GM12891 (cell line): ENCODE results near the gene CHD9.

Experiments used
- PAX5 ChIP-seq: IDR thresholded peaks from 2 replicates; pipeline ENCODE4 v1.6.1; 2011; ENCODE audit warnings: low read length, moderate library complexity, mild to moderate bottlenecking; ENCODE audit not compliant: insufficient read depth, severe bottlenecking
- POLR2A ChIP-seq: IDR thresholded peaks from 2 replicates; pipeline ENCODE4 v1.6.1; 2011; ENCODE audit warnings: low read depth, low read length, control low read depth
- POLR2AphosphoS5 ChIP-seq: IDR thresholded peaks from 2 replicates; pipeline ENCODE4 v1.6.1; 2011; ENCODE audit warnings: low read depth, low read length, control low read depth
- POU2F2 ChIP-seq: IDR thresholded peaks from 2 replicates; pipeline ENCODE4 v1.6.1; 2011; ENCODE audit warnings: low read depth, mild to moderate bottlenecking, control low read depth, low read length, moderate library complexity
- SPI1 ChIP-seq: IDR thresholded peaks from 2 replicates; pipeline ENCODE4 v1.6.1; 2011; ENCODE audit warnings: low read depth, low read length, control low read depth
- TAF1 ChIP-seq: IDR thresholded peaks from 2 replicates; pipeline ENCODE4 v1.6.1; 2011; ENCODE audit warnings: low read depth, low read length, control low read depth

DNA sequence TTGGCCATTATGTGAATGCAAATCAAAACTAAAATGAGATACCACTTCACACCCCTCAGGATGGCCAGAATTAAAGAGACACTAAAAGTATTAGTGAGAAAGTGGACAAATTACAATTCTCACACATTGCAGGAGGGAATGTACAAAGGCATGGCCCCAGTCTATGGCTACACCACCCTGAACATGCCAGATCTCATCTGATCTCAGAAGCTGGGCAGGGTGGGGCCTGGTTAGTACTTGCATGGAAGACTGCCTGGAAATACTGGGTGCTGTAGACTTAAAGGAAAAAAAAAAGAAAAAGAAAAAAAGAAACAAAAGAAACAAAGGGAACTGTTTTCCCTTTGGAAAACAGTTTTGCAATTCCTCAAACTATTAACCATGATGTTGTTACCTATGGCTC, 282.5 kb downstream of the CHD9 start:
- TF ChIP-seq POLR2A (no peak), POU2F2 (no peak), POLR2AphosphoS5 (no peak), TAF1 (no peak), SPI1 (no peak), PAX5 (no peak)
